Loucy (cell line): ENCODE results near the gene ALPL.

Experiments
- H2AFZ ChIP-seq: fragments of 200-600 bp; sonication (generic); 2 replicates; pipeline ENCODE4 v1.6.0; 2016; ENCODE audit warnings: antibody characterized with exemption, mild to moderate bottlenecking, low read length, moderate library complexity
- H3F3A ChIP-seq: fragments of 200-600 bp; 2 replicates; pipeline ENCODE4 v1.6.0; 2016; ENCODE audit warnings: antibody characterized with exemption, low read depth, mild to moderate bottlenecking
- H3K27me3 ChIP-seq: fragments of 200-600 bp; sonication (generic); 2 replicates; pipeline ENCODE4 v1.6.1; 2014; ENCODE audit warnings: low read length, mild to moderate bottlenecking; ENCODE audit not compliant: insufficient read depth, poor library complexity, severe bottlenecking
- H3K36me3 ChIP-seq: fragments of 200-600 bp; sonication (generic); 2 replicates; pipeline ENCODE4 v1.6.1; 2016; ENCODE audit warnings: low read length; ENCODE audit not compliant: insufficient read depth
- H3K4me1 ChIP-seq: fragments of 200-600 bp; sonication (generic); 2 replicates; pipeline ENCODE4 v1.5.1; 2014; ENCODE audit warnings: low read length, mild to moderate bottlenecking; ENCODE audit not compliant: insufficient read depth, poor library complexity, severe bottlenecking
- H3K4me2 ChIP-seq: fragments of 200-600 bp; sonication (generic); 2 replicates; pipeline ENCODE4 v1.6.0; 2014; ENCODE audit warnings: antibody characterized with exemption, low read length, low read depth, mild to moderate bottlenecking; ENCODE audit not compliant: poor library complexity, severe bottlenecking
- H3K4me3 ChIP-seq: fragments of 200-600 bp; sonication (generic); 2 replicates; pipeline ENCODE4 v1.5.1; 2014; ENCODE audit warnings: low read length, mild to moderate bottlenecking, mixed read lengths; ENCODE audit not compliant: poor library complexity, severe bottlenecking
- H3K79me2 ChIP-seq: fragments of 200-600 bp; sonication (generic); 2 replicates; pipeline ENCODE4 v1.6.1; 2014; ENCODE audit warnings: low read length; ENCODE audit not compliant: insufficient read depth
- H3K9ac ChIP-seq: fragments of 200-600 bp; sonication (generic); 2 replicates; pipeline ENCODE4 v1.6.0; 2014; ENCODE audit warnings: mild to moderate bottlenecking, low read depth, low read length, moderate library complexity; ENCODE audit not compliant: poor library complexity, severe bottlenecking
- H3K9me2 ChIP-seq: fragments of 200-600 bp; sonication (generic); replicated peaks from 2 replicates; pipeline ENCODE4 v1.6.1; 2016; ENCODE audit warnings: low read depth, low read length, mixed read lengths
- H3K9me3 ChIP-seq: fragments of 200-600 bp; sonication (generic); 2 replicates; pipeline ENCODE4 v1.6.1; 2014; ENCODE audit warnings: mild to moderate bottlenecking, antibody characterized with exemption, low read length, low read depth; ENCODE audit not compliant: insufficient read depth
- H4K20me1 ChIP-seq: fragments of 200-600 bp; sonication (generic); 2 replicates; pipeline ENCODE4 v1.6.0; 2014; ENCODE audit warnings: antibody characterized with exemption, low read length, mild to moderate bottlenecking; ENCODE audit not compliant: insufficient read depth, poor library complexity, severe bottlenecking
- CTCF ChIP-seq: fragments of 200-600 bp; sonication (generic); conservative IDR thresholded peaks from 2 replicates; pipeline ENCODE4 v1.5.1; 2014; ENCODE audit warnings: mild to moderate bottlenecking, antibody characterized with exemption, low read length
- EZH2phosphoT487 ChIP-seq: fragments of 200-600 bp; IDR thresholded peaks from 2 replicates; pipeline ENCODE4 v1.6.1; 2018; ENCODE audit warnings: antibody characterized with exemption, mild to moderate bottlenecking, moderate library complexity, borderline replicate concordance

The ALPL gene

DNA sequence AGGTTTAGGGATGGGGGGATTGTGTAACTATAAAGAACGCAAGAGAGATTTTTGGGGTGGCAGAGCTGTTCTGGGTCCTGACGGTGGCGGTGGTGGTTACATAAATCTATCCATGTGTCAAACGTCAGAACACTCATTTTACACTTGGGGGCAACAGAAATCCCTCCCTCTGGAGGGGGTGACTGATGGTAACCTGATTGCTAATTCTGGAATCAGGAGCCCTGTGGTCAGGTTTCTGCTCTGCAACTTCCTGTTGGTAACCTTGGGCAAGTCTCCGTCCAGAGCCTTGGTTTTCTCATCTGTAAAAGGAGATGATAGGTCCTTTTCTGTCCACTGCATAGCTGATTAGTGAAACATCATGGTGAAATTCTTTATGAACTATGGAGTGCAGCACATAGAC is 40.9 kb downstream of the ALPL start:
- Histone ChIP-seq H3K4me2 (no peak overlapping the region), H3K4me1 (peaks cover 2% of the 10 kb centered on the region), H3K27me3 (no peaks in the 10 kb centered on the region)

DNA sequence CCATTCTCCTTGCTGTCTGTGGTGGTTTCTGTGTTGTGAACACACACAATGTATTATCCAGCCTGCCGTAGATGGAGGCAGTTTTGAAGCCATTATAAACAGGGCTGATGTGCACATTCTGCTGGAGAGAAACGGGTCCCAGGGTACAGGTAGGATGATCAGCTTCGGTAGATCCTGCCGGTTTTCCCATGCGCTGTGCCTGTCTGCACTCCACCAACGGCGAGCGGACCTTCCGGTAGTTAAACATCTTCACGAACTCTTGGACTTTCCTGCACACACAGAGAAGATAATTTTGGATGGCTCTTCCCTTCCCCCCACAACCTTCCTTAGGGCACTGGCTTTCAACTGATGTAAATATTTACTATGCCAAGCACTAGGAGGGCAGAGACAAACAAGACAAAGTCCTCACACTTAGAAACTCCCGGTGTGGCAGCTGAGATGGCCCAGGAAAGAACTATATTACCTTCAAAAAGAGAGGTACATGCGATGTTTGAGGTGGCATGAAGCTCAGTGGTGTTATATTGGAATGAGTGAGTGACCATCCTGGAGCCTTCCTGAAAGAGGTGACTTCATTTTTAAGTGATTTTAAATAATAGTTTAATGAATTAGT is 41.7 kb downstream of the ALPL start:
- H3K27me3 ChIP-seq = no peaks in the 10 kb centered on the region
- H3K9ac ChIP-seq = no peak overlapping the region
- H4K20me1 ChIP-seq = no peaks in the 10 kb centered on the region
- H3K4me1 ChIP-seq = peaks cover 2% of the 10 kb centered on the region
- no peaks in the 10 kb centered on the region for H3K9me3 ChIP-seq
- H3K4me2 ChIP-seq = no peak overlapping the region
- no peaks in the 10 kb centered on the region for H3F3A ChIP-seq
- no peaks in the 10 kb centered on the region for H3K36me3 ChIP-seq
- H3K79me2 ChIP-seq = no peaks in the 10 kb centered on the region
- no peak overlapping the region for H3K4me3 ChIP-seq
- no peaks in the 10 kb centered on the region for H3K9me2 ChIP-seq
- H2AFZ ChIP-seq = no peak overlapping the region
- no peak for TF ChIP-seq EZH2phosphoT487
- no peak for TF ChIP-seq CTCF

More for the DNA sequence above, 40.9 kb downstream of the ALPL start:
- Histone ChIP-seq H3K9ac (no peak overlapping the region), H3K36me3 (no peaks in the 10 kb centered on the region), H3K9me2 (no peaks in the 10 kb centered on the region), H3K79me2 (no peaks in the 10 kb centered on the region), H4K20me1 (no peaks in the 10 kb centered on the region), H3K4me3 (no peak overlapping the region), H2AFZ (no peak overlapping the region), H3K9me3 (no peaks in the 10 kb centered on the region), H3F3A (no peaks in the 10 kb centered on the region)
- TF ChIP-seq CTCF = no peak
- no peak for TF ChIP-seq EZH2phosphoT487

DNA sequence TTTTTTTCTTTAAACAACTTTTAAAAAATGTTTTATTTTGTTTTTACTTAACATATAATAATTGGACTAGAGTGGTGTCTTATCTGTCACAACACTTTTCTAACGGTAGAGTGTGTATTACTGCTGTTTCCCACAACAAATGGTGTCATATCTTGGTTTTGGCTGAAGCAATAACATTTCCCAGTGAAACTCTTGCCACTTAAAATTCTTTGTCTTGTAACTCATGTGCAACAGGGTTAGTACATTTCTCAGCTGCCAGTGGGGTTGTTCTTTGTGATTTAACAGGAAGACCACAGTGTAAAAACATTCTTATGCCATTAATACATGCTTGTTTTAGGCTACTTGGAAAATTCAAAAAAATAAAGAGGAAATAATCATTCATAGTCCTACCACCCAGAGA is 43.5 kb downstream of the ALPL start:
- no peak overlapping the region for H3K4me3 ChIP-seq
- H3K4me1 ChIP-seq = peaks cover 2% of the 10 kb centered on the region
- no peaks in the 10 kb centered on the region for H3F3A ChIP-seq
- H3K9me3 ChIP-seq = no peaks in the 10 kb centered on the region
- H3K4me2 ChIP-seq = no peak overlapping the region
- H3K9ac ChIP-seq = no peak overlapping the region
- H3K27me3 ChIP-seq = no peaks in the 10 kb centered on the region
- H4K20me1 ChIP-seq = no peaks in the 10 kb centered on the region
- no peak for TF ChIP-seq EZH2phosphoT487
- TF ChIP-seq CTCF = no peak
- H3K9me2 ChIP-seq = no peaks in the 10 kb centered on the region
- H3K36me3 ChIP-seq = no peaks in the 10 kb centered on the region
- no peak overlapping the region for H2AFZ ChIP-seq
- no peaks in the 10 kb centered on the region for H3K79me2 ChIP-seq
